GM23338 (cell line): Measurements from ENCODE around the gene C11orf42. TPM values are rescaled to one million over a fixed set of nuclear protein-coding genes. Genes with fewer than 3 reads are reported as not detected.

Experiments
- ATAC-seq: fragments of 200-7000 bp; cut with Tn5 transposase; 3 replicates; pipeline ENCODE4 v1.9.1; 2020
- DNase-seq: peaks from one replicate; pipeline ENCODE4 v3.0.0-alpha.2; 2015; ENCODE audit warnings: low spot score
- H2AFZ ChIP-seq: fragments of 200-600 bp; sonication (generic); 2 replicates; pipeline ENCODE4 v1.8.0; 2016; ENCODE audit warnings: antibody characterized with exemption, mild to moderate bottlenecking, moderate library complexity
- H3F3A ChIP-seq: fragments of 200-600 bp; sonication (generic); replicated peaks from 2 replicates; pipeline ENCODE4 v1.8.0; 2017; ENCODE audit warnings: antibody characterized with exemption, mixed run types, low read depth
- H3K27ac ChIP-seq: fragments of 200-600 bp; sonication (generic); 2 replicates; pipeline ENCODE4 v1.6.1; 2016; ENCODE audit warnings: low read depth
- H3K27me3 ChIP-seq: fragments of 200-600 bp; sonication (generic); 2 replicates; pipeline ENCODE4 v1.8.0; 2016; ENCODE audit warnings: mild to moderate bottlenecking, mixed run types, moderate library complexity; ENCODE audit not compliant: insufficient read depth
- H3K36me3 ChIP-seq: fragments of 200-600 bp; sonication (generic); 2 replicates; pipeline ENCODE4 v1.8.0; 2016; ENCODE audit warnings: mild to moderate bottlenecking; ENCODE audit not compliant: insufficient read depth
- H3K4me1 ChIP-seq: fragments of 200-600 bp; sonication (generic); 2 replicates; pipeline ENCODE4 v1.8.0; 2016; ENCODE audit warnings: mild to moderate bottlenecking, moderate library complexity; ENCODE audit not compliant: insufficient read depth
- H3K4me2 ChIP-seq: fragments of 200-600 bp; sonication (generic); 2 replicates; pipeline ENCODE4 v1.7.1; 2017; ENCODE audit warnings: mixed run types
- H3K4me3 ChIP-seq: fragments of 200-600 bp; sonication (generic); 2 replicates; pipeline ENCODE4 v1.6.1; 2016; ENCODE audit warnings: mixed run types
- H3K79me2 ChIP-seq: fragments of 200-600 bp; sonication (generic); replicated peaks from 2 replicates; pipeline ENCODE4 v1.8.0; 2017; ENCODE audit warnings: mild to moderate bottlenecking; ENCODE audit not compliant: insufficient read depth
- H3K9me2 ChIP-seq: fragments of 200-600 bp; sonication (generic); 2 replicates; pipeline ENCODE4 v1.8.0; 2017; ENCODE audit not compliant: insufficient read depth
- H4K20me1 ChIP-seq: fragments of 200-600 bp; sonication (generic); replicated peaks from 2 replicates; pipeline ENCODE4 v1.8.0; 2017; ENCODE audit warnings: mild to moderate bottlenecking; ENCODE audit not compliant: insufficient read depth
- H3K27ac Mint-ChIP-seq: 2 replicates; pipeline ENCODE4 v1.8.0; 2020; ENCODE audit warnings: inconsistent platforms, mild to moderate bottlenecking, moderate library complexity, mixed read lengths
- H3K27me3 Mint-ChIP-seq: 3 replicates; pipeline ENCODE4 v1.8.0; 2022; ENCODE audit warnings: low read depth, mild to moderate bottlenecking, moderate library complexity, mixed read lengths, inconsistent platforms; ENCODE audit not compliant: insufficient read depth, poor library complexity
- H3K36me3 Mint-ChIP-seq: 3 replicates; pipeline ENCODE4 v1.8.0; 2021; ENCODE audit warnings: low read depth, mild to moderate bottlenecking, inconsistent platforms, moderate library complexity, mixed read lengths
- H3K4me1 Mint-ChIP-seq: 3 replicates; pipeline ENCODE4 v1.8.0; 2020; ENCODE audit warnings: mild to moderate bottlenecking, inconsistent platforms, mixed read lengths
- H3K4me3 Mint-ChIP-seq: 3 replicates; pipeline ENCODE4 v1.8.0; 2021; ENCODE audit warnings: moderate library complexity, mild to moderate bottlenecking, inconsistent platforms, mixed read lengths
- H3K9me3 Mint-ChIP-seq: 3 replicates; pipeline ENCODE4 v1.8.0; 2020; ENCODE audit warnings: moderate library complexity, mild to moderate bottlenecking, inconsistent platforms, mixed read lengths
- CREB1 ChIP-seq: fragments of 250-450 bp; sonication (Bioruptor Pico); IDR thresholded peaks from 2 replicates; pipeline ENCODE4 v1.5.0; 2020; ENCODE audit warnings: low read depth, mild to moderate bottlenecking, moderate library complexity
- CTCF ChIP-seq, 2 experiments: fragments of 200-600 bp in 1 of 2; sonication (generic) in 1 of 2; conservative IDR thresholded peaks; 2 replicates each; pipeline versions ENCODE4 v1.5.1 to v1.6.1; 2016 to 2017; ENCODE audit warnings: antibody characterized with exemption in 2 of 2, low read depth in 2 of 2, mild to moderate bottlenecking in 2 of 2, moderate library complexity in 1 of 2
- EZH2phosphoT487 ChIP-seq: fragments of 200-600 bp; sonication (generic); IDR thresholded peaks from one replicate; pipeline ENCODE4 v1.8.1; 2018; ENCODE audit warnings: antibody characterized with exemption; ENCODE audit not compliant: unreplicated experiment
- JUNB ChIP-seq: IDR thresholded peaks from one replicate; pipeline ENCODE4 v1.6.1; 2016; ENCODE audit warnings: antibody characterized with exemption; ENCODE audit not compliant: unreplicated experiment
- NANOG ChIP-seq: IDR thresholded peaks from 2 replicates; pipeline ENCODE4 v1.6.1; 2016; ENCODE audit warnings: antibody characterized with exemption, borderline replicate concordance
- POLR2AphosphoS5 ChIP-seq: IDR thresholded peaks from 2 replicates; pipeline ENCODE4 v1.6.1; 2016; ENCODE audit warnings: antibody characterized with exemption, low read depth
- STAT1 ChIP-seq: IDR thresholded peaks from one replicate; pipeline ENCODE4 v1.6.1; 2016; ENCODE audit warnings: antibody characterized with exemption; ENCODE audit not compliant: unreplicated experiment
- ZNF114 ChIP-seq: fragments of 250-450 bp; sonication (Bioruptor Pico); IDR thresholded peaks from 2 replicates; pipeline ENCODE4 v1.5.0; 2020; ENCODE audit warnings: mild to moderate bottlenecking, moderate library complexity
- ZNF331 ChIP-seq: fragments of 250-450 bp; sonication (Bioruptor Pico); IDR thresholded peaks from 2 replicates; pipeline ENCODE4 v1.5.0; 2020; ENCODE audit warnings: low read depth, mild to moderate bottlenecking, moderate library complexity
- polyA plus RNA-seq: library from polyadenylated mRNA; unstranded; fragments of >200 nt; fragmentation: Nextera tagmentation; extraction: Ambion mirVana; gene quantifications from 2 replicates; pipeline ENCODE4 v1.2.1, GENCODE V29; 2016
- total RNA-seq: library from RNA; depleted of rRNA; stranded (reverse); fragments of >200 nt; shearing (Covaris generic); gene quantifications from 2 replicates; pipeline ENCODE4 v1.2.3, GENCODE V29; 2014
- TF ChIP-seq, protein P1 (sequence below): IDR thresholded peaks from one replicate; pipeline ENCODE4 v1.6.1; 2018; ENCODE audit warnings: antibody characterized with exemption; ENCODE audit not compliant: unreplicated experiment

C11orf42 gene
- total and polyA plus RNA-seq, 2 experiments from 2014 or later = not detected

GRCh38 chr11:6196396-6196795 lies 9.0 kb upstream of the C11orf42 start (continued):
- TF ChIP-seq ZNF331 (CRISPR knock-in tag) = no peak
- TF ChIP-seq NANOG = no peak
- TF ChIP-seq, protein P1, sequence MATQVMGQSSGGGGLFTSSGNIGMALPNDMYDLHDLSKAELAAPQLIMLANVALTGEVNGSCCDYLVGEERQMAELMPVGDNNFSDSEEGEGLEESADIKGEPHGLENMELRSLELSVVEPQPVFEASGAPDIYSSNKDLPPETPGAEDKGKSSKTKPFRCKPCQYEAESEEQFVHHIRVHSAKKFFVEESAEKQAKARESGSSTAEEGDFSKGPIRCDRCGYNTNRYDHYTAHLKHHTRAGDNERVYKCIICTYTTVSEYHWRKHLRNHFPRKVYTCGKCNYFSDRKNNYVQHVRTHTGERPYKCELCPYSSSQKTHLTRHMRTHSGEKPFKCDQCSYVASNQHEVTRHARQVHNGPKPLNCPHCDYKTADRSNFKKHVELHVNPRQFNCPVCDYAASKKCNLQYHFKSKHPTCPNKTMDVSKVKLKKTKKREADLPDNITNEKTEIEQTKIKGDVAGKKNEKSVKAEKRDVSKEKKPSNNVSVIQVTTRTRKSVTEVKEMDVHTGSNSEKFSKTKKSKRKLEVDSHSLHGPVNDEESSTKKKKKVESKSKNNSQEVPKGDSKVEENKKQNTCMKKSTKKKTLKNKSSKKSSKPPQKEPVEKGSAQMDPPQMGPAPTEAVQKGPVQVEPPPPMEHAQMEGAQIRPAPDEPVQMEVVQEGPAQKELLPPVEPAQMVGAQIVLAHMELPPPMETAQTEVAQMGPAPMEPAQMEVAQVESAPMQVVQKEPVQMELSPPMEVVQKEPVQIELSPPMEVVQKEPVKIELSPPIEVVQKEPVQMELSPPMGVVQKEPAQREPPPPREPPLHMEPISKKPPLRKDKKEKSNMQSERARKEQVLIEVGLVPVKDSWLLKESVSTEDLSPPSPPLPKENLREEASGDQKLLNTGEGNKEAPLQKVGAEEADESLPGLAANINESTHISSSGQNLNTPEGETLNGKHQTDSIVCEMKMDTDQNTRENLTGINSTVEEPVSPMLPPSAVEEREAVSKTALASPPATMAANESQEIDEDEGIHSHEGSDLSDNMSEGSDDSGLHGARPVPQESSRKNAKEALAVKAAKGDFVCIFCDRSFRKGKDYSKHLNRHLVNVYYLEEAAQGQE = no peak
- no peak for TF ChIP-seq POLR2AphosphoS5
- TF ChIP-seq JUNB = no peak
- no peak for TF ChIP-seq ZNF114 (CRISPR knock-in tag)
- no peak for TF ChIP-seq CTCF (conservative IDR thresholded peaks at IDR 0.05; ENCODE audit: low read depth in 2 of 2)
- no peak for TF ChIP-seq EZH2phosphoT487
- TF ChIP-seq CREB1 (CRISPR knock-in tag) = no peak
- no peak for TF ChIP-seq STAT1

GRCh38 chr11:6197466-6198200 lies 7.7 kb upstream of the C11orf42 start:
- H2AFZ ChIP-seq = no peak overlapping the region
- H3K36me3 ChIP-seq = no peaks in the 10 kb centered on the region
- ATAC-seq = no peak
- H3K27ac Mint-ChIP-seq = no peak overlapping the region
- H3K27me3 ChIP-seq = no peaks in the 10 kb centered on the region
- TF ChIP-seq JUNB = no peak
- no peaks in the 10 kb centered on the region for H3K9me2 ChIP-seq
- no peak overlapping the region for H3K27ac ChIP-seq
- no peaks in the 10 kb centered on the region; the same call in 1 of the 2 replicates for H4K20me1 ChIP-seq
- DNase-seq = no peak
- H3K36me3 Mint-ChIP-seq = no peaks in the 10 kb centered on the region
- H3K79me2 ChIP-seq = no peaks in the 10 kb centered on the region
- H3K4me1 ChIP-seq = peaks cover 7% of the 10 kb centered on the region; the same call in 1 of the 2 replicates
- no peak overlapping the region for H3K4me3 ChIP-seq
- peaks cover 2% of the 10 kb centered on the region for H3K27me3 Mint-ChIP-seq
- no peak overlapping the region for H3K4me2 ChIP-seq
- no peaks in the 10 kb centered on the region for H3F3A ChIP-seq
- H3K4me1 Mint-ChIP-seq = peaks cover 8% of the 10 kb centered on the region
- H3K9me3 Mint-ChIP-seq = no peaks in the 10 kb centered on the region
- no peak overlapping the region for H3K4me3 Mint-ChIP-seq
